NCI-H128 (cell line): ENCODE results near the gene TUBA4B.
"Not testable (repeated sequence)": the region's sequence is repeated elsewhere in the genome, so short reads cannot be mapped to it uniquely, and the experiment has no call there.

Source experiments
- DNase-seq: peaks from one replicate; lab custom pipeline; 2025; ENCODE audit not compliant: unreplicated experiment; lab: John Stamatoyannopoulos, UW

Gene TUBA4B

DNA sequence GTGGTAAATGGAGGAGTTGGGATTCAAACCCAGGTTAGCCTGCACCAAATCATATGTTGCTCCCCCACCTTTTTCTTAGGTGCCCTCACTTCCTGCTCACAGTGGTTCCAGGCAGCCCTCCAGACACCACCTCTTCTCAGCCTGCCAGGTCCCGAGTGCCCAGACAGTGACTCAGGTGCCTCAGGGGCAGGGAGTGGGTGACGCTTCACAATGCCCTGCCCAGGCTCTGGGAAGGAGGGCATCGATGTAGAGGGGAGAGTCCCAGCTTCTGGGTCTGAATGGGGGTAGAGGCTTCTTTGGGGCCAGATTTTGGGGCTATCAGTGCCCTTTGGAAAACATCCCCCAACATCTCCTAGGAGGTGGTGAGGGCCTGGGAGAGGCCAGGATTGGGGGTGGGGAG, 20.9 kb downstream of the TUBA4B start:
- DNase-seq: no peak

DNA sequence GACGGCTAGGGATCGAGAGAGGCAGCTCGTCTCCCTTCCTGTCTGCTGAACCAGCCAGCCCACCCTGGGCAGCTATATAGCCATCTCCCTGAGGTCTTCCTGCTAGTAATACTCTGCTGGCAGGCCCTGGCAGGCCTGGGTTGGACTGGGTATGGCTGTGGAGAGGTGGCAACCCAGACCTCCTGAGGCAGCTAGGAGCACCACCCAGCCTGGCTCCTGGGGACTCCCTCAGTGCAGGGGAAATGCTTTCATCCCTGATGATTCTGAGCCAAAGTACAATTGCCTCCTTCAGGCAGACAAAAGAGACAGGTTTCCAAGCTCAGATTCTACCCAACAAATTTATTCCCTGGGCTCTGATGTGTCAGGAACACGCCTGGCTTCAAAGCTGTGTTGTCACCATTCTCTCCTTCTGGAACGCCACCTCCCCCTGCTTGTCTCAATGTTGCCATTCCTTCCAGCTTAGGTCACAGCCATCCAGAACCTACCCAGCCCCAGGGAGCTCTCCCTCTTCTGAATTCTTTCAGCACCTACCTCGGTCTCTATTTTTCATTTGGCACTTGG, 21.4 kb downstream of the TUBA4B start:
- no peak for DNase-seq

DNA sequence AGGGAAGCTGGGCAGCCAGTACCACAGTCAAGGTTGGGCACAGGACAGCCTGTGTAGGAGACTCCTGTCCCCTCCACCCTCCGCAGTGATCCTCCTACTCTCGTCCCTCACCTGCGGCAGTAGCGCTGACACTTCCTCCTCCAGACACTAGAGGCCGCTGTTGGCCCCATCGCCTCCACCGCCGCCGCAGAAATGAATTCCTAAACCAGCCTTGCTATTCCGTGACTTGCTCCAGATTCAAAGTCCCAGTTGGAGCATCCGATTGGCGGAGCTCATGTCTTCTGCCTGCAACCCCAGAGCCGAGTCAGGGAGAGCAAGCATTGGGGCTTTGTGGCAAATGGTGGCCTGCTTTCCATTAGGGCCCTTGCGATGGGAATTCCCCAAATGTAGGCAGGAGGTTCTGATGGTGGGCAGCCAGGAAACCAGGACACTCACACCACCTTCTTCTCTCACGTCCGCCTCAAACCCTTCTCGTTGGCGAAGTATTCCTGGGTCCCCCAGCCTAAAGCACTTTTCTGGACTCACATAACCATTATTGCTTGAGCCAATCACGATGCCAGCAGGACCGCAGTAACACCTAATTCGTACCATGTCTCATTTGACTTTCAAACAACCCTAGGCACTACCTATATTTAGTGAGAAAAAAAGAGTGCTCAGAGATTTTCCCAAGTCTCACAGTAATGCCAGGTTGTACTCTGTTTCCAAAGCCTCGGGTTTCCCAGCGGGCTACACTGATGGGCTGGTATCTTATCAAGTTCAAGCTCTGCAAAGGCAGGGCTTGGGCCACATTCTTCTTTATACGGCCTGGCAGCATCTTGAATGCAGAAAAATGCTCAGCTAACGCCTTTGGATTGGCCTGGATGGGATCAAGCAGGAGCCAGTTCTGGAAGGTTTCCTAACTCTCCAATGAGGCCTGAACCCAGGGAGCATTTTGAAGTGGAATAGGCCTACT, 24.9 kb downstream of the TUBA4B start:
- no peak for DNase-seq

DNA sequence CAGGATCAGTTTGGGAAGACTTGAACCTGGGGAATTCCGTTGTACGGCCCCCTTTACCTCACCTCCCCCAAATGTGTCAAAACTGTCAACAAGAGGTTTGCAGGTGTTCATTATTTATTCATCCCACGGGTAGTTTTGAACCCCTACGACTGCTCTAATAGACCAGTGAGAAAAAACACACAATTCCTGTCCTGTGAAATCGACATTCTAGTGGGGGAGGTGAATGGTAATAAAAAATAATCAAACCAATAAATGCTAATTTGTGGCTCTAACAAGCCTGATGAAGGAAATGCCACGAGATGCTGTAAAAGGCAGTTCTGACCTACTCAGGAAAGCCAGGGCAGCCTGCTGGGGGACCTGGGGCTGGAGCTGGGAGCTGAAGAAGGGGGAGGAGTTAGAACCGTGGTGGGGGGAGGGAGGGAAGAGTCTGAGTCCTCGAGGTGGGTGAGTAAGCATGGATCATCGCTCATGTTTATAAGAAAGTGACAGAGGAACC, 25.7 kb downstream of the TUBA4B start:
- no peak for DNase-seq

DNA sequence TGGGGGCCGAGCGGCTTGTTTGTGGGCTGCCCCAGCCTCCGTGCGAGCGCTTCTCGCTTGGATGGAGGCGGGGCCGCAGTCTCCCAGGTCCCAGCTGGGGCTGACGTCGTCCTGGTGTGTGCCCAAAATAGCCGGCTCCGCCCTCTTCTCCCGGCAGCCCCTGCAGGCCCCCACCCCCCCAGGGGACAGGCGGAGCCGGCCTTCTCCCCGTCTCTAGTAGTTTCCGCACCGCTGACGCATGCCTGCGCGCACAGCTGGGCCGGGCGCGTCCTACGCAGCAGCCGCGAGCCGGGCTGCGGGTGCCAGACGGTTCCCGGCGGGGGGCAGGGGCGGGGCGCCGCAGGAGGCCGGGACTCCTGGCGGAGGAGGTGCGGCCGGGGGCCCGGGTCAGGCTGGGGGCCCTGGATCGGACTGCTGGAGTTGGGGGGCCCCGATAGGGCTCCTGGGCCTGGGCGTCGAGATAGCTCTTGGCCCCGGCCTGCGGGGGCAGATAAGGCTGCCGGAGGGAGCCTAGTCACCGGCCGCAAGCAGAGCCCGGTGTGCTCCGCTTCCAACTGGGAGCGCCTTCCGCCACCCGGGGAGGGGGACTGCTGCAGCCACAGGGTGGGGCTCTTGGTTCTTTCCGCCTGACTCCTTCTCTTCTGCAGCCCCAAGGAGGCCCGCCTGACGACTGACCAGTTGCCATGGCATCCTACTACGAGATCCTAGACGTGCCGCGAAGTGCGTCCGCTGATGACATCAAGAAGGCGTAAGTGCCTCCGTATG, 26.3 kb downstream of the TUBA4B start, which contains the start of gene DNAJB2:
Gene DNAJB2 (plus strand): TSS at position 216 of the 765 bp plus-strand sequence. CDS start 468 bp downstream, at position 684.
- peak; percentile 77 for DNase-seq

DNA sequence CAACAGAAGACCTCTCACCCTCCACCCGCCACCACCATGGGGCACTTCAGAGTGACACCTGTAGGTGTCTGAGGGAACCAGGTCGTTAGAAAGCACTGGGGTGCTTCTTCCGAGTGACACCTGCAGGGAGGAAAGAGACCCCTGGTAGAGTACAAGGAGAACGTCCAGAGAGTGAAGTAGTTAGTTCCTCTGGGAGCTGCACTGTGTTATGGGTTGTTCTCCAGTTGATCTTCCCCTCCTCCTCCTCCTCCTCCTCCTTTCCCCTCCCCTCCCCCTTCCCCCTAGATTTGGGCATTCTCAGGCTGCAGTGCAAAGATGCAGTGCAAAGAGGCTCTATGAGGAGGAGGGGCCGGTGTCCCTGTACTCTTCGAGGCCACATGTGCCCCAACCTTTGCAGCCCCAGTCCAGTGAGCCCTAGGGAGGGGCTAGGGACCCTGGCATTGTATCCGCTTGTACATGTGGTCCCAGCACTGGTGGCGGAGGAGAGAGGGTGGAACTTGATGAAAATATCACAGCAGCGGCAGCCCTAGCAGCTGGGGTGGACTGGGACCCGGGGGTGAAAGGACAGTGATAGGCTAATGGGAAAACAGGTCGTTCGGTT, 27.0 kb downstream of the TUBA4B start:
- DNase-seq: no peak

DNA sequence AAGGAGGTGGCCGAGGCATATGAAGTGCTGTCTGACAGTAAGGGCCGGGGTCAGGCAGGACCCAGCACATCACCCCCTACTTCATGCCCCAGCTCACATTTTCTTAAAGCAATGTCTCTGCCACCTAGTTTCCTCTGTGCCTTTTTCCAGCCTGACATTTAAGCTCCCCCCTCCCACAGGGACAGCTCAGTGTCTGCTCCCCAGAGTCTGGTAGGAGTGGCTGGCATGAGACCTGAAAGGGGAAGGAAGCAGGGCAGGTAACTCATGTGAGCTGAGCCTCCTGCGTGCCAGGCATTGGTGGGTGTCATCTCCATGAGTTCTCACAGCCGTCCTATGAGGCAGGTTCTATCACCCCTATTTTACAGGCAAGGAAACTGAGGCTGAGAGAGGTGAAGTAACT, 27.6 kb downstream of the TUBA4B start:
- no peak for DNase-seq

DNA sequence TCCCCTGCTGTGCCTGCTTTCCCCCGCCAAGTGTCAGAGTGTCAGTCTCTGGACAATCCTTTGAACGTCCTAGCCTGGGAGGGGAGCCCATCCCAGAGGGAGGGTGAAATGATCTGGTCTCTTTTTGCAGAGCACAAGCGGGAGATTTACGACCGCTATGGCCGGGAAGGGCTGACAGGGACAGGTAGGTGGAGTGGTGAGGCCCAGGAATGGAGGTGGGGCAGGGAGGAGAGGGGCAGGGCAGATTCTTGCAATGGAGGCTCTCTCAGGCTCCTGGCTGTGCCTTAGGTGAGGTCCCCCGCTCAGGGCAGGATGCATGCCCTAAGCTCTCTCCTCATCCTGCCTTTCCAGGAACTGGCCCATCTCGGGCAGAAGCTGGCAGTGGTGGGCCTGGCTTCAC, 28.5 kb downstream of the TUBA4B start:
- DNase-seq: no peak

DNA sequence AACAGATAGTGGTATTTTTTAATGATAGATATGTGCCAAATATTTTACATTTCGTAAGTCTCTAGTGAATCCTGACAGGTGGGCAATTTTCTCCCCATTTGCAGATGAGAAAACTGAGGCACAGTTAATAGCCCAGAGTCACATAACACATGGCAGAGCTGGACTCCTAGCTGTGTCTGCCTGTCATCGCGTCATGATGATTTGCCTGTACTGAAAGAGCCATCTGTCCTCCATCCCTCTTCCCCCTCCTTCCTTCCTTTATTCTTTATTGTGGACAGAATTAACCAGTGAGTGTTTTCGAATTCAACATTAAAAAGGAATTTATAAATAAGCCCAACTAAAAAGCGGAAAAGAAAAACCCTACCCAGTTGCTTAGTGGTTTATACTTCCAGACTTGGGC, 29.3 kb downstream of the TUBA4B start:
- DNase-seq: no peak

DNA sequence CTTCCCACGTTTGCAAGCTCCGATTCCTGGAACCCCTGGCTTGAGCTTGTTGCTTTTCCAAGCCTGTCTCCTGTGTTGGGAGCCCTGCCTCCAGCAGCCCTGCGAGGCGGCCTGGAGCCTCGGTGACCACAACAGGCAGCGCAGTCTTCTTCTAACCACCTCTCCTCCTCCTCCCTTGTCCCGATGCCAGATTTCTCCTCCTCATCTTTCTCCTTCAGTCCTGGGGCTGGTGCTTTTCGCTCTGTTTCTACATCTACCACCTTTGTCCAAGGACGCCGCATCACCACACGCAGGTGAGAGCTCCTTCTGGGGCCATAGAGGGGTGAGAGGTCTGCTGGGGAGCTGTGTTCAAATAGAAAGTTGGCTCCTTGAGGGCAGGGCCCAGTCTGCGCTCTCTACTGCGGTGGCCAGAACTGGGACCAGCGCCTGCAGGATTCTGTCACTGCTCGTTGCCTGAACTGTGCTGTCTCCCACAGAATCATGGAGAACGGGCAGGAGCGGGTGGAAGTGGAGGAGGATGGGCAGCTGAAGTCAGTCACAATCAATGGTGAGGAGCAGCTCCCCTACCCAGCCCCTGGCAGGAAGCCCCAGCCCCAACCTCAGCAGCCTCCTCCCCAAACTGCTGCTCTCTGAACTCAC, 30.0 kb downstream of the TUBA4B start:
- DNase-seq: no peak

DNA sequence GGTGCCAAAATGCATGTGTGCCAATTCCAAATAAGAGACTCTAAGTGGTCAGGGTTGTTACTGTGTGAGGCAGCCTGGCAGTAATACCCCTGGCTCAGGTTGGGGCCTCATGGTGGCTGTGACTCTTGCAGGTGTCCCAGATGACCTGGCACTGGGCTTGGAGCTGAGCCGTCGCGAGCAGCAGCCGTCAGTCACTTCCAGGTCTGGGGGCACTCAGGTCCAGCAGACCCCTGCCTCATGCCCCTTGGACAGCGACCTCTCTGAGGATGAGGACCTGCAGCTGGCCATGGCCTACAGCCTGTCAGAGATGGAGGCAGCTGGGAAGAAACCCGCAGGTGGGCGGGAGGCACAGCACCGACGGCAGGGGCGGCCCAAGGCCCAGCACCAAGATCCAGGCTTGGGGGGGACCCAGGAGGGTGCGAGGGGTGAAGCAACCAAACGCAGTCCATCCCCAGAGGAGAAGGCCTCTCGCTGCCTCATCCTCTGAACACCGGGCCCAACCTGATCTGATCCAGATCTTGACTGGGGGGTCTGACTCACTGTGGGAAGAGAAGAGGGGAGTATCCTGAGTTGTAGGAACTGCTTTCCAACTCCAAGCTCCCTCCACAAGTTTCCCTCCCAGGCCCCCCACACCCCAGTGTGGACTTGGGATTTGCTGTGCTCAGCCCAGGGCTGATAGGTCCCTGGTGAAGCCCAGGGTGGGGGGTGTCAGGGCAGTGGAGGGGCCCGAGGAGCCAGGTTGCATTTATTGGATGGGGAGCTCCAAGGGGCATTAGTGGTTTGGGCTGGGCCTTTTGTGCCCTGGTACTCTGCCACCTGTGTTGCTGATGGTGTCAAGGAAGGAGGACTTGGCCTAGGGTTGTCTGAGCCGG, 31.7 kb downstream of the TUBA4B start:
- DNase-seq: no peak

DNA sequence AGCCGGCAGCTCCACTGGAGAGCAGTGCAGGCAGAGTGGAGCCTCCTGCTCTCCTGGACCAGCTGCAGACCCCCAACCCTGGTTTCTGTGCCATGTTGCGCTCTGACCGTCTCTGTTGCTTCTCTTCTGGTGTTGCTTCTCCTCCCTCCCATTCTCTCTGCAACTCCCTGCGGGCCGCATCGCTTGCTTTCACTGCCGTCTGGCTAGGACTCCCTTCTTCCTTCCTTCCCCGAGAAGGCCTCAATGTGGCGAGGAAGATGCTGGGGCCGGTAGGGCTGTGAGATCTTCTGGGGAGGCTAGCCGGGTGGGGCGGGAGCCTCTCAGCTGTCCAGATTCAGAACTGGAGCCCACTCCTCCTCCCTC, 32.3 kb downstream of the TUBA4B start:
- no peak for DNase-seq

DNA sequence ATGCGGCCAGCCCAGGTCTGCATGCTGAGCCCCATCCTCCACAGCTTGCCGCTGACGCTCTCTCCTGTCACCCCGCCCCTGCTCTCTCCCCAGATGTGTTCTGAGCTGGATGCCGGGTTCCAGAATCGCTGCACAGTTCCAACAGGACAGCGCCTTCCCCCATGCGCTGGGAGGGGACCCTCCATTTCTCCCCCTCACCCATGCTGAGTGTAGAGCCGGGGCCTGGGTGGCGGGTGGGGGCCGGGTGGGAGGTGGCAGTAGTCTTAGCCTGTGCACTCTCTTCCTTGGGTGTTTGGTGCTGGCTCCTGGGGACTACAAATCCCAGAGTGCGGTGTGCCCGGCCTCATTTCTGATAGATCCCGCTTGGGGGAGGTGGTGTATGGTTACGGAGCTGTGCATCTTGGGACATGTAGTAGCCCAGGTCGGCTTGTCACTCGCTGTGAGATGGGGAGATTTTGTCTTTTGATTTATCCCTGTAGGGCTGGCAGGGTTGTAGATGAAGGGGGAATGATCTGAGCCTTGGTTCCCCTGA, 32.9 kb downstream of the TUBA4B start:
- no peak for DNase-seq

DNA sequence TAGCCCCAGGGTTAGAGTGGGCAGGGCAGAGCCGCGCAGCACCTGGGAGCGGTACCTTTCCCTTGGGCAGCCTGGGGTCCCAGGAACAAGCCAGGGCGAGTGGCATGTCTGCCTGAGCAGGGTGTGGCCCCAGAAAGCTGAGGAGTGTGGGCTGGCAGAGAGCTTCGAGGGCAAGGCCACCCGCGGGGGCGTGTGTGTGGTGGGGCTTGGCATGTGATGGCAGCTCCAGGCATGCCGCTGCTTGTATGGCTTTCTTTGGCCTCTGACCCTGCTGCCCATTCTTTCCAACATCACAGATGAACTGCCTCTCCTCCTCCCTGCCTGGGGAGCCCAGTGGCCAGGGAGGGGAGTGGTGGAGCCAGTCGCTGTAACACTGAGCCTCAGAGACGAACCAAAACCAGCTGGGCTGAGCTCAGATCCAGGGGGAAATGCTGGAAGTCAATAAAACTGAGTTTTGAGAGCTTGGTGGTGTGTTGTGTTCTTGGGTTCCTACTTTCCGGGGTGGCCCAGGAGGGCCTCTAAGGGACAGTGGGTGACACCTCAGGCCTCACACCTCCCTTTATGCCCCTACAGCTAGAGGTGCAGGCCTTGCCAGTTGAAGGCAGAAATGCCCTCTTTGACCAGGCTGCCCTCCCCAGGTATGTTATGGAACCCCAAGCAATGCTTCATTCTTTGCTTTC, 33.5 kb downstream of the TUBA4B start:
- DNase-seq: no peak

DNA sequence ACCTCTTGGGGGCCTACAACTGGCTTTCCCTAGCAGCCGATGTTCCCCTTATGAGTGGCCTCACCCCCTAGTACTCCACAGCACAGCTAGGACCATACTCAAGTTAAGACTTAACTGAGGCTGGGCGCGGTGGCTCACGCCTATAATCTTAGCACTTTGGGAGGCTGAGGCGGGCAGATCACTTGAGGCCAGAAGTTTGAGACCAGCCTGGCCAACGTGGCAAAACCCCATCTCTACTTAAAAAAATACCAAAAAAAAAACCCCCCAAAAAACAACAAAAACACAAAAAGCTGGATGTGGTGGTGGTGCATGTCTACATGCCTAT, 34.0 kb downstream of the TUBA4B start:
- not testable (repeated sequence) for DNase-seq

DNA sequence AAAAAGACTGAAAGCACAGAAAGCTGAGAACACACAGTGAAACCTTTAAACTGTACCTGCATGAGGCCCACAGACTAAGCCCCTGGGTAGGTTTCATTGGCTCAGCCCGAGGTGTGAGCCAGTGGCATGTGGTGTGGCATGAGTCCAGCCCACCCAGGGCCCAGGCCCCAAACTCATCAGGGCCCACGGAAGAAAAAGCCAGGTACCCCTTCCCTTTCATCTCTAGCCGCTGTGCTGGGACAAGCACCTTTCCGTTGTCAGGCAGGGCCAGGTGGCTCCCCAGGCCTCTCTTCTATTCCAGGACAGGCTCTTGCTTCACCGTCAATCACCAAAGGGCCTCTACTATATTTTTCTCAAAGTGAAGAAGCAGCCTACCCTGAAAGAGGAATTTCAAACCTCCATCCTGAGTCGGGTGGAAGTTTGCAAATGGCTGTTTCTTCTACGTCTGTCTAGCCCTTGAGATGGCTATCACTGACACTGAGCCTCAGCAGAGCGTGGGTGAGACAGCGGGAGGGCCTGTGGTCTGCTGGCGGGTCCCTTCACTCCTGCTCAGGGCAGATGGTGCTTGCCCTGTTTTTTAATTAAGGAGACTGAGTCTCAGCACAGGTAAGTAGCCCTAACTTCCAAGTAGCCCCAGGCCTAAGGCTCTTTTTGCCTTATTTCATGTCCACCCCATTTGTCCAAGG, 34.7 kb downstream of the TUBA4B start:
- no peak for DNase-seq

DNA sequence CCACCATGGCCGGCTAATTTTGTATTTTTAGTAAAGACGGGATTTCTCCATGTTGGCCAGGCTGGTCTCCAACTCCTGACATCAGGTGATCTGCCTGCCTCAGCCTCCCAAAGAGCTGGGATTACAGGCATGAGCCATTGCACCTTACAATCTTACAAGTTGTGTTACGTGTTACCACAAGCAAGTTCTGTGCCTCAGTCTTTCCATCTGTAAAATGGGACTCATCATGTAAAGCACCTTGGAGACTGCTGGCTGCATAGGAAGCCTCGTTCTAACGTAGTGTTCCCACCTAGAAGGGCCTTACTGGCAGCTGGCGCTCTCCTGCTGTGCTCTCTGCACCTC, 36.1 kb downstream of the TUBA4B start:
- no peak for DNase-seq

DNA sequence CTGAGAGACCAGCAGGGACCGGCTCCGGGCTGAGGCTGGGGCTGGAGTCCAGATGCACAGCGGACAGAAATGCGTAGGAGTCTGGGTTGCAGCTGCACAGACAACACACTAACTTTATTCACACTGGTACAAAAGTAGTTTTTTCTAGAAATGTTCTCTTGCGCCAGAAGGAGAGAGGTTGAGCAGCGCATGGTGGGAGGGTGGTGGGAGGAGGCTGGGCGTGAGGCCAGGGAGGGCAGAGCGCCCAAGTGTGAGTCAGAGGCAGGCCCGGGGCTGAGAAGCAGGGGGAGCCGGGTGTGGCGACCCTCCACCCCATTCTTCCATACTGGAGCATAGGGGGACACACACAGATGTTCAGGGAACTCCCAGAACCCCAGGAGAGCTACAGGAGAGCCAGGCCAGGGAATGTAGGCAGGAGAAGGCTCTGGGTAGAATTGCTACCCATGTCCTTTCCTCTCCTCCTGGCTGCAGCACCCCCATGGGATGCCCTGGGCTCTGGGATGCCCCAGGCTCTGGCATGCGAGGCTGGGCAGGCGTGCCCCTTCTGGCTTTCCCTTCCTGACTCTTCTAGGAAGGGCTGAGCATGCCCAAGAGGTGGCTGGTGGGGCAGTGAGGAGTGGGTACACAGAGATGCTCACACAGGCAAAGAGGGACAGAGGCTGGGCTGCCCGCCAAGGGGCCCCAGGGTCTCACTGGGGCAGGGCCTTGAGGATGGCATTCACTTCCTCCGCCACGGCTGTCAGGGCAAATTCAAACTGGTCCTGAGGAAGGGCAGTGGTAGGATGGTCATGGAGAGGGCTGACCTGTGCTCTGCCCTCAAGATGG, 36.7 kb downstream of the TUBA4B start:
- DNase-seq: no peak
